HEK293T (cell line): Measurements from ENCODE around the gene PARVB.

ENCODE experiments used
- CTCF ChIA-PET: fragments of 350-600 bp; formaldehyde crosslinking; extraction: SDS; loops from one replicate; lab custom pipeline; 2021; ENCODE audit warnings: antibody characterized with exemption, inconsistent platforms; lab: Yijun Ruan, JAX
- POLR2A ChIA-PET: fragments of 350-600 bp; formaldehyde crosslinking; extraction: SDS; loops from one replicate; lab custom pipeline; 2020; ENCODE audit warnings: antibody characterized with exemption, inconsistent platforms; lab: Yijun Ruan, JAX
- DNase-seq: peaks from one replicate; pipeline ENCODE4 v3.0.0; 2012; ENCODE audit warnings: mixed read lengths; ENCODE audit errors: extremely low spot score
- ARNT ChIP-seq: fragments of 450-650 bp; IDR thresholded peaks from 2 replicates; pipeline ENCODE4 v1.6.1; 2017; ENCODE audit warnings: mild to moderate bottlenecking
- BHLHE40 ChIP-seq: fragments of 450-650 bp; IDR thresholded peaks from 2 replicates; pipeline ENCODE4 v1.6.1; 2016; ENCODE audit warnings: mild to moderate bottlenecking, moderate library complexity, borderline replicate concordance
- CTBP1 ChIP-seq: fragments of 450-650 bp; IDR thresholded peaks from 2 replicates; pipeline ENCODE4 v1.6.1; 2016; ENCODE audit warnings: borderline replicate concordance
- ELF4 ChIP-seq: fragments of 450-650 bp; IDR thresholded peaks from 2 replicates; pipeline ENCODE4 v1.6.1; 2017; ENCODE audit warnings: antibody characterized with exemption
- FOXA1 ChIP-seq: fragments of 450-650 bp; IDR thresholded peaks from 2 replicates; pipeline ENCODE4 v1.6.1; 2016; ENCODE audit warnings: mild to moderate bottlenecking
- FOXK2 ChIP-seq: fragments of 450-650 bp; IDR thresholded peaks from 2 replicates; pipeline ENCODE4 v1.6.1; 2016; ENCODE audit warnings: mild to moderate bottlenecking
- FOXM1 ChIP-seq: fragments of 450-650 bp; IDR thresholded peaks from 2 replicates; pipeline ENCODE4 v1.6.1; 2017; ENCODE audit warnings: mild to moderate bottlenecking, borderline replicate concordance
- HDGF ChIP-seq: fragments of 450-650 bp; IDR thresholded peaks from 2 replicates; pipeline ENCODE4 v1.6.1; 2017; ENCODE audit warnings: antibody characterized with exemption, borderline replicate concordance
- L3MBTL2 ChIP-seq: fragments of 450-650 bp; conservative IDR thresholded peaks from 2 replicates; pipeline ENCODE4 v1.6.1; 2016; ENCODE audit warnings: mild to moderate bottlenecking
- LEF1 ChIP-seq: fragments of 450-650 bp; IDR thresholded peaks from 2 replicates; pipeline ENCODE4 v1.6.1; 2017; ENCODE audit warnings: mild to moderate bottlenecking, borderline replicate concordance
- NFRKB ChIP-seq: fragments of 450-650 bp; IDR thresholded peaks from 2 replicates; pipeline ENCODE4 v1.6.1; 2016; ENCODE audit warnings: mild to moderate bottlenecking, moderate library complexity
- SP1 ChIP-seq: fragments of 450-650 bp; IDR thresholded peaks from 2 replicates; pipeline ENCODE4 v1.6.1; 2017
- SUZ12 ChIP-seq: fragments of 450-650 bp; IDR thresholded peaks from 2 replicates; pipeline ENCODE4 v1.6.1; 2016; ENCODE audit warnings: mild to moderate bottlenecking
- TARDBP ChIP-seq: fragments of 450-650 bp; IDR thresholded peaks from 2 replicates; pipeline ENCODE4 v1.6.1; 2016
- ZNF384 ChIP-seq: fragments of 450-650 bp; IDR thresholded peaks from 2 replicates; pipeline ENCODE4 v1.6.1; 2016
- TF ChIP-seq, protein P1 (sequence below): fragments of 450-650 bp; IDR thresholded peaks from 2 replicates; pipeline ENCODE4 v1.6.1; 2016

The PARVB gene

DNA sequence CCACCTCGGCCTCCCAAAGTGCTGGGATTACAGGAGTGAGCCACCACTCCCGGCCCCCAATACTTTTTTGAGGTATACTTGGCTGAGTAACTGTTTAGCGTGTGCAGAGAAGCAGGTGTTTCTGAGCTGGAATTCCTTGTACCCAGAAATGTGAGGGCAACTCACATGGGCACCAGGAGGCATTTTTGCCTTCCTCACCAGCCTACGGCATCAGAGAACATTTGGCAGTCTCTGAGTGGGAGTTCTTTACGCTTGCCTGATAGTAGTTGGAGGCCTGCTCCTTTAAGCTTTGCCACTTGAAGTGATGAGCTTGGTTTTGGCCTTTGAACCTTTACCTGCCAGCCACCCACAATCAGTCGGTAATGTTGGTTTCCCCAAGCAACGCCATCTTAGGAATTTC is 9.2 kb downstream of the PARVB start:
- ChIA-PET POLR2A (interaction anchor here (2.4 kb wide), 1 partner anchor 9 kb away, joined by 13 read pairs; the partner anchor contains the start of gene PARVB), CTCF (interaction anchor here (1.0 kb wide), 1 partner anchor 49 kb away, joined by 3 read pairs; no protein-coding TSS in a partner anchor)
- TF ChIP-seq SUZ12 (no peak), ZNF384 (no peak), L3MBTL2 (no peak), SP1 (no peak), FOXA1 (no peak), NFRKB (no peak), ARNT (no peak), CTBP1 (no peak), ELF4 (no peak), BHLHE40 (no peak), FOXK2 (no peak), FOXM1 (no peak), TARDBP (no peak), HDGF (no peak), LEF1 (no peak)
- TF ChIP-seq, protein P1, sequence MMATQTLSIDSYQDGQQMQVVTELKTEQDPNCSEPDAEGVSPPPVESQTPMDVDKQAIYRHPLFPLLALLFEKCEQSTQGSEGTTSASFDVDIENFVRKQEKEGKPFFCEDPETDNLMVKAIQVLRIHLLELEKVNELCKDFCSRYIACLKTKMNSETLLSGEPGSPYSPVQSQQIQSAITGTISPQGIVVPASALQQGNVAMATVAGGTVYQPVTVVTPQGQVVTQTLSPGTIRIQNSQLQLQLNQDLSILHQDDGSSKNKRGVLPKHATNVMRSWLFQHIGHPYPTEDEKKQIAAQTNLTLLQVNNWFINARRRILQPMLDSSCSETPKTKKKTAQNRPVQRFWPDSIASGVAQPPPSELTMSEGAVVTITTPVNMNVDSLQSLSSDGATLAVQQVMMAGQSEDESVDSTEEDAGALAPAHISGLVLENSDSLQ: no peak
- no peak for DNase-seq

DNA sequence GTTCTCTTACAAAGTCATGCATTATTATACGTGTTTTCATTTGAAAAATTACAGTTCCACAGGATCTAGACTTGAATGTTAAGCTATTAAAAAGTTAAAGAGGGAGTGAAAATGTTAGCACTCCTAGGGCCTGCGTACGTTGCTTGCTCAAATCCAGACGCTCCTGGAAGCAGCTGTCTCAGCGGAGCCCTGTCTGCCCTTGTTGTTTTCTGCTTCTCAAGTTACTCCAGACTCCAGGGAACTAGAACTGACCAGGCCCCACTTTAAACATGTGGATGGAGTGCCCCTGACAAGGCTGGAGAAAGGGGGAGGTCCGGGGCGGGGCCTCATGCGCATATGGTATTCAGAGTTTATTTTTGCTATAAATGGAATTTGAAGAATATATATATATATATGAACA is 9.6 kb downstream of the PARVB start:
- ChIA-PET POLR2A (interaction anchor here (2.4 kb wide), 1 partner anchor 9 kb away, joined by 13 read pairs; the partner anchor contains the start of gene PARVB), CTCF (interaction anchor here (1.0 kb wide), 1 partner anchor 48 kb away, joined by 3 read pairs; no protein-coding TSS in a partner anchor)
- DNase-seq: peak; percentile 46
- TF ChIP-seq ZNF384 (no peak), NFRKB (no peak), SP1 (no peak), LEF1 (no peak), FOXA1 (no peak), CTBP1 (no peak), ELF4 (no peak), HDGF (no peak), SUZ12 (no peak), FOXM1 (no peak), TARDBP (no peak), ARNT (no peak), BHLHE40 (no peak), L3MBTL2 (no peak), FOXK2 (no peak)
- TF ChIP-seq, protein P1: no peak

DNA sequence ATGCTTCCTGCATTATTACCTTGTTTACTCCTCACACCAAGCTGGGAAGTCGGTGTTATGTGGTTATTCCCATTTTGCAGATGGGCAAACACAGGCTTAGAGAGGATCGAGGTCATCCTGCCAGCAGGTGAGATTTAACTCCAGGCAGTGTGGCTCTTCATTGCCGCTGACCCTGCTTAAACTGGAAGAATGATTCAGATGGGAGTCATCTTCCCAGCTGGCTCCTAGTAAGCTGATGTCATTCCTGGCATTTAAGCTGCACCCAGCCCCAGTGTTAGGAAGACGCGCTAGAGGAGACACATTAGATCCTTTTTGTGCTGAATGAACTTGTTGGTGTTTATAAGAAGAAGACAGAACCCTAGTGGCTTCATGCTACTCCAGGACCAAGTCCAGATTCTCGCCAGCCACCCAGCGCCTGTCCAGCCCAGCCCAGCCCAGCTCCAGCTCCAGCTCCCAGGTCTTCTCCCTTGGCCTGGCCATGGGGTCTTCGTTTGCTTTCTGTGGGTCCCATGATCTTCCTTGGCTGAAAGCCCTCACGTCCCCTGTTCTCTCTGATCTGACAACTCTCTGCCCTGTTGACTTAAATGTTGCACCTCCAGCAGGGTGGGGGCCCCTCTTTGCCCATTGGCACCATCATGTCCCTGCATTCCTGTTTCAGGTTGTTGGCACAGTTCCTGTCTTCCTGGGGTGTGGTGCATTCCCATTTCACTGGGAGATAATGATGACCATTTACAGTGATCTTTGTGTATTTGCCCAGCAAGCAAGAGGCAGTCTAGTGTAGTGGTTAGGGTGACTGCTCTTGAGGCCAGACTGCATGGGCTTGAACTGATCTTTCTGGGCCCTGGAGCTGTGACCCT is 13.6 kb downstream of the PARVB start:
- POLR2A ChIA-PET: interaction anchor here (1.3 kb wide), 1 partner anchor 11 kb away, joined by 3 read pairs; no protein-coding TSS in a partner anchor

DNA sequence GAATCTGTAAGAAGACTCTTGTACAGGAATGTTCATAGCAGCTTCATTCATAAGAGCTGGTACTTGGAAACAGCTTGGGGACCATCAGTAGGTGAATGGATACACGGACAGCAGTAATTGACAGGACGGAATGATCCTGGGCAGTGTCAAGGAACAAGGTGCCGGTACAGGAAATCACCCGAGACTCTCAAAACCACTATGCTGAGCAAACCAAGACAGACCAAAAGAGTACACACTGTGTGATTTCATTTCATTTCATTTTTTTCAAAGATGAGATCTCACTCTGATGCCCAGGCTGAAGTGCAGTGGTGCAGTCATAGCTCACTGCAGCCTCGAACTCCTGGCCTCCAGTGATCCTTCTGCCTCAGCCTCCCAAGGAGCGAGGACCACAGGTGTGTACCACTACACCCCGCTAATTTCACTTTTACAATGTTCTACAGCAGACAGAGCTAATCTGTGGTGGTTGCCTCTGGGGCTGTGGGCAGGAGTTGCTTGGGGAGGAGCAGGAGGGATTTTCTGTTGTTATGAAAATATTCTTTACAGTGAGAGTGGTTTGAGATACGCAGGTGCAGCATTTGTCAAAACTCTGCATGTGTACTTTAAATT is 15.6 kb downstream of the PARVB start:
- ChIA-PET POLR2A (no interaction called here), CTCF (interaction anchor here (0.6 kb wide), 1 partner anchor 289 kb away, joined by 6 read pairs; no protein-coding TSS in a partner anchor)
- TF ChIP-seq CTBP1 (no peak), L3MBTL2 (no peak), FOXK2 (no peak), ELF4 (no peak), HDGF (no peak), TARDBP (no peak), LEF1 (no peak), ZNF384 (no peak), ARNT (no peak), NFRKB (no peak), FOXA1 (no peak), SP1 (no peak), FOXM1 (no peak), SUZ12 (no peak), BHLHE40 (no peak)
- TF ChIP-seq, protein P1: no peak
- no peak for DNase-seq

More for the DNA sequence above, 13.6 kb downstream of the PARVB start:
- CTCF ChIA-PET: no interaction called here
- no peak for DNase-seq
- TF ChIP-seq SP1 (no peak), ARNT (no peak), BHLHE40 (no peak), L3MBTL2 (no peak), ZNF384 (no peak), SUZ12 (no peak), HDGF (no peak), LEF1 (no peak), FOXK2 (no peak), CTBP1 (no peak), FOXM1 (no peak), TARDBP (no peak), NFRKB (no peak), ELF4 (no peak), FOXA1 (no peak)
- TF ChIP-seq, protein P1: no peak
